Vagina (tissue), 2 donors: ENCODE data around the gene NEK6. TPM values are rescaled to one million over a fixed set of nuclear protein-coding genes. Genes with fewer than 3 reads are reported as not detected.

Source experiments
- DNase-seq, 2 donors: peaks; one replicate each; pipeline ENCODE4 v3.0.0-alpha.2; 2017; ENCODE audit errors: extremely low spot score in 2 of 2
- H3K27ac ChIP-seq: fragments of 200-600 bp; sonication (generic); one replicate; pipeline ENCODE4 v1.5.1; 2019
- H3K27me3 ChIP-seq: fragments of 200-600 bp; sonication (generic); one replicate; pipeline ENCODE4 v1.5.1; 2019
- H3K36me3 ChIP-seq, 2 donors: fragments of 200-600 bp; sonication (generic); one replicate each; pipeline ENCODE4 v1.5.1; 2017 to 2019
- H3K4me1 ChIP-seq: fragments of 200-600 bp; sonication (generic); one replicate; pipeline ENCODE4 v1.5.1; 2019
- H3K4me3 ChIP-seq, 2 donors: fragments of 200-600 bp; sonication (generic); 1 replicate in 1 of 2; 2 replicates in 1 of 2; pipeline ENCODE4 v1.5.1; 2016 to 2019
- H3K9me3 ChIP-seq: fragments of 200-600 bp; sonication (generic); one replicate; pipeline ENCODE4 v1.5.1; 2019
- CTCF ChIP-seq, 3 experiments: fragments of 450-650 bp in 2 of 3; fragments of 200-600 bp in 1 of 3; sonication (generic) in 1 of 3; IDR thresholded peaks; one replicate each; pipeline ENCODE4 v1.5.1; 2017 to 2019; ENCODE audit warnings: antibody characterized with exemption in 3 of 3, mild to moderate bottlenecking in 2 of 3, moderate library complexity in 2 of 3
- POLR2A ChIP-seq, 2 donors: fragments of 450-650 bp; IDR thresholded peaks; one replicate each; pipeline ENCODE4 v1.6.1; 2017; ENCODE audit warnings: antibody characterized with exemption in 2 of 2, mild to moderate bottlenecking in 2 of 2, moderate library complexity in 2 of 2
- POLR2AphosphoS5 ChIP-seq, 2 donors: sonication (generic); formaldehyde crosslinking; IDR thresholded peaks; one replicate each; pipeline ENCODE4 v1.9.0; 2017; ENCODE audit warnings: antibody characterized with exemption in 2 of 2, mild to moderate bottlenecking in 2 of 2, low read depth in 1 of 2; ENCODE audit not compliant: insufficient read depth in 1 of 2
- intact Hi-C: fragments of 100-400 bp; cut with DNase I; formaldehyde crosslinking; loops from one replicate; pipeline ENCODE4 v1.15.1; 2023
- total RNA-seq: library from RNA; depleted of rRNA; stranded (reverse); fragments of >200 nt; gene quantifications from one replicate; pipeline ENCODE4 v1.2.3, GENCODE V29; 2016

NEK6 gene
- total RNA-seq, 1 donor from 2014 or later: 44.4 TPM

GRCh38 chr9:124357721-124358361 lies 100.1 kb downstream of the NEK6 start:
- H3K9me3 ChIP-seq: no peaks in the 10 kb centered on the region
- H3K4me1 ChIP-seq: no peaks in the 10 kb centered on the region
- no peaks in the 10 kb centered on the region for H3K27me3 ChIP-seq
- intact Hi-C loops: no loop called here
- no peak overlapping the region for H3K4me3 ChIP-seq
- TF ChIP-seq POLR2A (IDR thresholded peaks at IDR 0.05): no peak
- no peak for TF ChIP-seq CTCF (IDR thresholded peaks at IDR 0.05)
- TF ChIP-seq POLR2AphosphoS5 (IDR thresholded peaks at IDR 0.05; ENCODE audit: insufficient read depth in 1 of 2, low read depth in 1 of 2): no peak
- H3K27ac ChIP-seq: no peak overlapping the region
- peaks cover 0 to 14% of the 10 kb centered on the region in 2 donors for H3K36me3 ChIP-seq
- peak in 1 of 2 donors; percentile 80 for DNase-seq

- DNase-seq: no peak
- Histone ChIP-seq H3K9me3 (no peaks in the 10 kb centered on the region), H3K4me1 (no peaks in the 10 kb centered on the region), H3K36me3 (peaks cover 0 to 6% of the 10 kb centered on the region in 2 donors), H3K27ac (no peak overlapping the region), H3K4me3 (no peak overlapping the region), H3K27me3 (no peaks in the 10 kb centered on the region)
- TF ChIP-seq POLR2AphosphoS5 (IDR thresholded peaks at IDR 0.05; ENCODE audit: insufficient read depth in 1 of 2, low read depth in 1 of 2) (no peak), CTCF (IDR thresholded peaks at IDR 0.05) (no peak), POLR2A (IDR thresholded peaks at IDR 0.05) (no peak)
- intact Hi-C loops: no loop called here
Observed at GRCh38 chr9:124358631-124359030, 100.9 kb downstream of the NEK6 start.

GRCh38 chr9:124359426-124359825 lies 101.7 kb downstream of the NEK6 start:
- intact Hi-C loops: no loop called here
- no peaks in the 10 kb centered on the region for H3K36me3 ChIP-seq

GRCh38 chr9:124359855-124360678 lies 102.3 kb downstream of the NEK6 start:
- H3K36me3 ChIP-seq: no peaks in the 10 kb centered on the region
- TF ChIP-seq POLR2AphosphoS5 (IDR thresholded peaks at IDR 0.05; ENCODE audit: insufficient read depth in 1 of 2, low read depth in 1 of 2) (no peak), POLR2A (IDR thresholded peaks at IDR 0.05) (no peak)
- H3K27ac ChIP-seq: no peak overlapping the region
- DNase-seq: no peak
- no peak overlapping the region for H3K4me3 ChIP-seq
- H3K9me3 ChIP-seq: no peaks in the 10 kb centered on the region
- no peaks in the 10 kb centered on the region for H3K4me1 ChIP-seq
- intact Hi-C loops: no loop called here
- H3K27me3 ChIP-seq: no peaks in the 10 kb centered on the region

More at GRCh38 chr9:124359426-124359825, 101.7 kb downstream of the NEK6 start:
- no peak overlapping the region for H3K27ac ChIP-seq
- no peak overlapping the region for H3K4me3 ChIP-seq
- no peak for TF ChIP-seq POLR2AphosphoS5 (IDR thresholded peaks at IDR 0.05; ENCODE audit: insufficient read depth in 1 of 2, low read depth in 1 of 2)
- no peak for TF ChIP-seq CTCF (IDR thresholded peaks at IDR 0.05)
- no peak for TF ChIP-seq POLR2A (IDR thresholded peaks at IDR 0.05)
- H3K9me3 ChIP-seq: no peaks in the 10 kb centered on the region
- H3K4me1 ChIP-seq: no peaks in the 10 kb centered on the region
- no peaks in the 10 kb centered on the region for H3K27me3 ChIP-seq
- no peak for DNase-seq

GRCh38 chr9:124361128-124361527 lies 103.4 kb downstream of the NEK6 start:
- H3K4me3 ChIP-seq: no peak overlapping the region
- H3K4me1 ChIP-seq: no peaks in the 10 kb centered on the region
- intact Hi-C loops: no loop called here
- H3K9me3 ChIP-seq: no peaks in the 10 kb centered on the region
- TF ChIP-seq CTCF (IDR thresholded peaks at IDR 0.05) (no peak), POLR2A (IDR thresholded peaks at IDR 0.05) (no peak), POLR2AphosphoS5 (IDR thresholded peaks at IDR 0.05; ENCODE audit: insufficient read depth in 1 of 2, low read depth in 1 of 2) (no peak)
- H3K27ac ChIP-seq: no peak overlapping the region
- no peak for DNase-seq
- no peaks in the 10 kb centered on the region for H3K36me3 ChIP-seq
- H3K27me3 ChIP-seq: no peaks in the 10 kb centered on the region
